Psoas muscle (tissue), 8 donors: ENCODE results near the gene PTPN1. TPM values are rescaled to one million over a fixed set of nuclear protein-coding genes. Genes with fewer than 3 reads are reported as not detected.
"Not testable (repeated sequence)": the region's sequence is repeated elsewhere in the genome, so short reads cannot be mapped to it uniquely, and the experiment has no call there.

Experiments
- ATAC-seq, 4 donors: fragments of 200-7000 bp; cut with Tn5 transposase; one replicate each; pipeline ENCODE4 v1.9.1; 2020; ENCODE audit warnings: moderate library complexity in 3 of 4, mild to moderate bottlenecking in 2 of 4
- DNase-seq, 2 donors: peaks; one replicate each; pipeline ENCODE4 v3.0.0-alpha.2; 2020
- H3K27ac ChIP-seq: fragments of 200-600 bp; one replicate; pipeline ENCODE4 v1.8.0; 2022
- H3K27me3 ChIP-seq, 3 donors: fragments of 200-600 bp in 1 of 3; one replicate each; pipeline versions ENCODE4 v1.6.1 to v1.8.0; 2013 to 2022; ENCODE audit warnings: low read length in 2 of 3, mild to moderate bottlenecking in 2 of 3, moderate library complexity in 1 of 3; ENCODE audit not compliant: insufficient read depth in 3 of 3
- H3K36me3 ChIP-seq, 2 donors: fragments of 200-600 bp in 1 of 2; one replicate each; pipeline versions ENCODE4 v1.6.1 to v1.8.0; 2013 to 2022; ENCODE audit warnings: low read depth in 1 of 2, mild to moderate bottlenecking in 1 of 2, moderate library complexity in 1 of 2; ENCODE audit not compliant: insufficient read depth in 1 of 2
- H3K4me1 ChIP-seq: fragments of 200-600 bp; one replicate; pipeline ENCODE4 v1.8.0; 2022
- H3K4me3 ChIP-seq: fragments of 200-600 bp; one replicate; pipeline ENCODE4 v1.8.0; 2022; ENCODE audit warnings: mild to moderate bottlenecking
- H3K9me3 ChIP-seq: fragments of 200-600 bp; one replicate; pipeline ENCODE4 v1.8.0; 2022
- WGBS, 3 donors: extraction: QIAGEN DNeasy Blood & Tissue Kit; methylation state at CpG; one replicate each; pipeline versions ENCODE4 v1.1.6 to v1.1.7; 2013; 5-methylcytosine and 5-hydroxymethylcytosine counted together
- intact Hi-C, 2 donors: fragments of 100-400 bp; cut with DNase I; formaldehyde crosslinking; loops; one replicate each; pipeline versions ENCODE4 v1.11.0 to v1.14.2; 2022
- polyA plus RNA-seq, 3 donors: library from polyadenylated mRNA; stranded (reverse); fragments of 200-250 nt; gene quantifications; one replicate each; pipeline ENCODE4 v1.2.3, GENCODE V29; 2013
- total RNA-seq, 4 donors: library from RNA; stranded (reverse); fragmentation: NEBNext Ultra II Directional in 2 of 4; extraction: Animal tissue kit (Norgen Biotek cat#: 25700) in 2 of 4; gene quantifications; one replicate each; pipeline versions ENCODE4 v1.2.1 to v1.2.4, GENCODE V29; 2021 to 2023
- TF ChIP-seq, protein P1 (sequence below): fragments of 200-600 bp; IDR thresholded peaks from one replicate; pipeline ENCODE4 v1.8.0; 2022; ENCODE audit warnings: antibody characterized with exemption
- donor health status: healthy with polysubstance abuse.
- donor health status: DM: no; HTN: no; CAD: no; lungs with moderate emphysema.
- donor health status: Bipolar disorder and iron deficiency.
- donor health status: healthy.
- donor health status: DM: yes; HTN: yes; CAD: no.
- donor health status: DM: no; HTN: no; CAD: no.
- donor health status: DM: no; HTN: no; CAD: no.
- donor health status: DM: yes; HTN: yes; CAD: no.

The PTPN1 gene
- total and polyA plus RNA-seq, 7 donors: 28.7 to 112 (median 46.1) TPM

- WGBS, 3 donors: 88 to 94% (median 91%) methylated on average over 4 of the region's 4 CpGs
- Histone ChIP-seq H3K36me3 (peaks cover 19 to 32% of the 10 kb centered on the region in 2 donors), H3K27ac (no peak overlapping the region), H3K4me3 (no peak overlapping the region), H3K9me3 (no peaks in the 10 kb centered on the region), H3K27me3 (no peaks in the 10 kb centered on the region), H3K4me1 (peaks cover 41% of the 10 kb centered on the region)
- ATAC-seq: no peak
- no peak for DNase-seq
- intact Hi-C loops: loop anchor here (5.0 kb wide), 2 partner anchors 34 to 49 kb away; no protein-coding TSS in a partner anchor
- TF ChIP-seq, protein P1, sequence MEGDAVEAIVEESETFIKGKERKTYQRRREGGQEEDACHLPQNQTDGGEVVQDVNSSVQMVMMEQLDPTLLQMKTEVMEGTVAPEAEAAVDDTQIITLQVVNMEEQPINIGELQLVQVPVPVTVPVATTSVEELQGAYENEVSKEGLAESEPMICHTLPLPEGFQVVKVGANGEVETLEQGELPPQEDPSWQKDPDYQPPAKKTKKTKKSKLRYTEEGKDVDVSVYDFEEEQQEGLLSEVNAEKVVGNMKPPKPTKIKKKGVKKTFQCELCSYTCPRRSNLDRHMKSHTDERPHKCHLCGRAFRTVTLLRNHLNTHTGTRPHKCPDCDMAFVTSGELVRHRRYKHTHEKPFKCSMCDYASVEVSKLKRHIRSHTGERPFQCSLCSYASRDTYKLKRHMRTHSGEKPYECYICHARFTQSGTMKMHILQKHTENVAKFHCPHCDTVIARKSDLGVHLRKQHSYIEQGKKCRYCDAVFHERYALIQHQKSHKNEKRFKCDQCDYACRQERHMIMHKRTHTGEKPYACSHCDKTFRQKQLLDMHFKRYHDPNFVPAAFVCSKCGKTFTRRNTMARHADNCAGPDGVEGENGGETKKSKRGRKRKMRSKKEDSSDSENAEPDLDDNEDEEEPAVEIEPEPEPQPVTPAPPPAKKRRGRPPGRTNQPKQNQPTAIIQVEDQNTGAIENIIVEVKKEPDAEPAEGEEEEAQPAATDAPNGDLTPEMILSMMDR: no peak
These were observed 55.7 kb downstream of the PTPN1 start for GRCh38 chr20:50565871-50566270.

- peaks cover 13 to 32% of the 10 kb centered on the region in 2 donors for H3K36me3 ChIP-seq
- no peak for ATAC-seq
- 95 to 98% (median 96%) methylated on average over 18 of the region's 18 CpGs for WGBS, 3 donors
These were observed 57.8 kb downstream of the PTPN1 start for GRCh38 chr20:50567860-50568548.

DNA sequence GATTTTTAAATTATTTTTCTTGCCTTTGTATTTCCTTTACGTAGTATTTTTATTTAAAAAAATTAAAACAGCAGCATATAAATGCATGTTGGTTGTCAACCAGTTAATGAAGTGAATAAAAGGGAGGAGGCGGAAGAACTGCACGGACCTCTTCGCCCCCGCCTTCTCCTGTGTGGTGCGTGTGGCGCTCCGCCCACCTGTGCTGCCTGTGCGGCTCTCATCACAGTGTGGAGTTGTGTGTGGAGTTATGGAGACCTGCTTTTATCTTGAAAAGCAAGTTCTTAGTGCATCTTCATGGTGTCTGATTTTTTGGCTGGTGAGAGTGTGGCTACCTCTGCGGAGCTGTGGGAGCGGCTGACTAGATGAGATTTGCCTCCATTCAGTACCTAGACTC is 58.4 kb downstream of the PTPN1 start:
- Histone ChIP-seq H3K27ac (no peak overlapping the region), H3K9me3 (no peaks in the 10 kb centered on the region), H3K27me3 (no peaks in the 10 kb centered on the region), H3K36me3 (peaks cover 13 to 32% of the 10 kb centered on the region in 2 donors), H3K4me3 (no peak overlapping the region), H3K4me1 (peaks cover 40% of the 10 kb centered on the region)
- no peak for ATAC-seq
- TF ChIP-seq, protein P1: no peak
- 86 to 89% (median 86%) methylated on average over 11 of the region's 11 CpGs for WGBS, 3 donors
- intact Hi-C loops: loop anchor here (5.0 kb wide), 2 partner anchors 36 to 51 kb away; no protein-coding TSS in a partner anchor
- no peak for DNase-seq

More at GRCh38 chr20:50567860-50568548, 57.8 kb downstream of the PTPN1 start:
- Histone ChIP-seq H3K27ac (no peak overlapping the region), H3K4me3 (no peak overlapping the region), H3K9me3 (no peaks in the 10 kb centered on the region), H3K4me1 (peaks cover 40% of the 10 kb centered on the region), H3K27me3 (no peaks in the 10 kb centered on the region)
- TF ChIP-seq, protein P1: no peak
- intact Hi-C loops: loop anchor here (5.0 kb wide), 2 partner anchors 36 to 51 kb away; no protein-coding TSS in a partner anchor
- no peak for DNase-seq

DNA sequence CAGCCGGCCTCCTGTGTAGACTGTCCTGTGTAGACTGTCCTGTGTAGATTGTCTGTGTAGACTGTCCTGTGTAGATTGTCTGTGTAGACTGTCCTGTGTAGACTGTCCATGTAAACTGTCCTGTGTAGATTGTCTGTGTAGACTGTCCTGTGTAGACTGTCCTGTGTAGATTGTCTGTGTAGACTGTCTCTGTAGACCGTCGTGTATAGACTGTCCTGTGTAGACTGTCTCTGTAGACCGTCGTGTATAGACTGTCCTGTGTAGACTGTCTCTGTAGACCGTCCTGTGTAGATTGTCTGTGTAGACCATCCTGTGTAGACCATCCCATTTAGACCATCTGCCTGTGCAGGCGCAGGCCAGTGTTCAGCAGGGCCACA is 59.3 kb downstream of the PTPN1 start:
- peak overlapping the region; percentile 56 for H3K27ac ChIP-seq
- peaks cover 13 to 32% of the 10 kb centered on the region in 2 donors for H3K36me3 ChIP-seq
- ATAC-seq, H3K9me3 ChIP-seq, DNase-seq, H3K4me3 ChIP-seq, H3K27me3 ChIP-seq: not testable (repeated sequence)
- peaks cover 43% of the 10 kb centered on the region for H3K4me1 ChIP-seq
- 93 to 95% (median 94%) methylated on average over 7 of the region's 7 CpGs for WGBS, 3 donors
- intact Hi-C loops: loop anchor here (5.0 kb wide), 2 partner anchors 37 to 52 kb away; no protein-coding TSS in a partner anchor
